HG02588 (cell line): ENCODE measurements around the gene CCDC74A.
"Not testable (repeated sequence)": the region's sequence is repeated elsewhere in the genome, so short reads cannot be mapped to it uniquely, and the experiment has no call there.

Experiments used
- ATAC-seq: cut with Tn5 transposase; IDR thresholded peaks from one replicate; pipeline ENCODE4 v1.9.1; 2021; ENCODE audit warnings: mild to moderate bottlenecking, moderate library complexity; ENCODE audit not compliant: unreplicated experiment

The CCDC74A gene

GRCh38 chr2:131498321-131498973 lies 29.2 kb upstream of the CCDC74A start:
- peak; percentile 98 for ATAC-seq

GRCh38 chr2:131503587-131503986 lies 24.1 kb upstream of the CCDC74A start:
- not testable (repeated sequence) for ATAC-seq

DNA sequence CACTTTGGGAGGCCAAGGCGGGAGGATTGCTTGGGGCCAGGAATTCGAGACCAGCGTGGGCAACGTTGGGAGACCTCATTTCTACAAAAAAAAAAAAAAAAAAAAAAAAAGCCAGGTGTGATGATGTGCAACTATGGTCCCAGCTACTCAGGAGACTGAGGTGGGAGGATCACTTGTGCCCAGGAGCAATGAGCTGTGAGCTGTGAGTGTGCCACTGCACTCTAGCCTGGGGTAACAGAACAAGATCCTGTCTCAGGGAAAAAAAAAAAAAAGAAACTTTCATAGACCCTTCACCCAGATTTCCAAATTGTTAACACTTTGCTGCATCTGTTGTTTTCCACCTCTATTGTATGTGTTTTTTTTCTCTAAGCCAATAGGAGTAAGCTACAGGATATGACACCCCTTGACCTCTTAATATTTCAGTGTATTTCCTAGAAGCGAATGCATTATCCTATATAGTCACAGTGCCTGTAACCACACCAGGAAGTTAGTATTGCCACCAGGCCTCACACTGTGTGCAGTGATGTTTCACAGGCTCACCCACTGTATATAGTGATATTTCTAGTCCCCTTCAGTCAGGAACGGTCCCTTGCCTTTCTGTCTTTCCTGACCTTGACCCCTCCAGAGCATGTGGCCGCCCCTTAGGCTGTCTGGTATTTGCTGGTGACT lies 23.5 kb upstream of the CCDC74A start:
- not testable (repeated sequence) for ATAC-seq

DNA sequence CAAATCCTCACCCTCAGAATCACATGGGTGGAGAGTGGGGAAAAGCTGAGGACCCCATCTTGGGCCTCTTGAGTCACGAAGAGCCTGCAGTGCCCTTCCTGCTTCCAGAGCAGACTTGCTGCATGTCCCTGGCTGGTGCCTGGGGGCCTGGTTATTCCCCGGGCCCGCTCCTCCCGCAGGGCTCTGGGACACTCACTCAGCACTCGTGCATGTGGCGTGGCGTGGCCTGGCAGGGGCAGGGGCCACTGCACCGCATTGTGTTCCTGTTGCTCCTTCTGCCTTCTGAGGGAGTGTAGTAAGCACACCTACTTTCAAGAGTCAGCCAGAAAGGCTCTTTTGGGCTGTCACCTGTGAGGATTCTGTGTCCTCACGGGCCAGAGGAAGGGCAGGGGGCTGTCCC lies 18.1 kb upstream of the CCDC74A start:
- ATAC-seq: no peak

- ATAC-seq: not testable (repeated sequence)
Observed at GRCh38 chr2:131511291-131511968, 16.3 kb upstream of the CCDC74A start.

- not testable (repeated sequence) for ATAC-seq
Observed at GRCh38 chr2:131511969-131512870, 15.5 kb upstream of the CCDC74A start.

DNA sequence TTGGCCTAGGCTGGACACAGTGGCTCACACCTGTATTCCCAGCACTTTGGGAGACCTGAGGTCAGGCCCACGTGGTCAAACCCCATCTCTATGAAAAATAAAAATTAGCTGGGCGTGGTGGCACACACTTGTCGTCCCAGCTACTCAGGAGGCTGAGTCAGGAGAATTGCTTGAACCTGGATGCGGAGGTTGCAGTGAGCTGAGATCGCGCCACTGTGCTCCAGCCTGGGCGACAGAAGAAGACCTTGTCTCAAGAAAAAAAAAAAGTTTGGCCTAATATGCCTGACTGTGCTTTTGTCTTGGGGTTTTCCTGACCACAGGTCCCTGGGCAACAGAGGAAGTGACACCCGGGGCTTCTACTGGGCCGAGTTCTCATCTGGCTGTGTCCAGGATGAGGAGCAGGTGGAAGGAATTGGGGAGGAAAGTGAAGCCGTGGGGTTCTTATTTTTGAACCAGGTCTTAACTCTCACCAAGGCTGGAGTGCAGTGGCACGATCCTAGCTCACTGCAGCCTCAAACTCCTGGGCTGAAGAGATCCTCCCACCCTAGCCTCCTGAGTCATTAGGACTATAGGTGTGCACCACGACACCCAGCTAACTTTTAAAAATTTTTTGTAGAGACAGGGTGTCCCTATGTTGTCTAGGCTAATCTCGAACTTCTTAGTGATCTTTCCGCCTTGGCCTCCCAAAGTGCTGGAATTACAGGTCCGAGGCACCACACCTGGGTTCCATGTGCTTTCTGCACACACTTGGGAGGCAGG lies 13.1 kb upstream of the CCDC74A start:
- ATAC-seq: peak; percentile 80

DNA sequence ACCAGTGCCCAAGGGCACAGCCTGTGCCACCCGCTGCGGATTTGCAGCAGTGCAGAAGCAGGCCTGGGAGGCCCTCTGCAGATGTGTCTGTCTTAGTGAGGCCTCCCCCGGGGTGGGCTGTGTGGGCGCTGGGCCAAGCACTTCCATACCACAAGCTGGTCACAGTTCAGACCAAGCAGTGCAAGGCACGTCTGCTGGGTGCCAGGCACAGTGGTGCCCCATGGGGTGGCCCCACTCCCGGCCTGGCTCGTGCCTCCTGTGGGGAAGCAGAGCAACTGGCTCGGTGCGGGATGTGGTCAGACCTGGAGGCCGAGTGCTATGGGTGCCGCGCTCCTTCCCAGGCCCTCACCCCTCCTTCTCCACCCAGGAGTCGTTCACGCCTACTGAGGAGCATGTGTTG lies 12.5 kb upstream of the CCDC74A start:
- not testable (repeated sequence) for ATAC-seq

DNA sequence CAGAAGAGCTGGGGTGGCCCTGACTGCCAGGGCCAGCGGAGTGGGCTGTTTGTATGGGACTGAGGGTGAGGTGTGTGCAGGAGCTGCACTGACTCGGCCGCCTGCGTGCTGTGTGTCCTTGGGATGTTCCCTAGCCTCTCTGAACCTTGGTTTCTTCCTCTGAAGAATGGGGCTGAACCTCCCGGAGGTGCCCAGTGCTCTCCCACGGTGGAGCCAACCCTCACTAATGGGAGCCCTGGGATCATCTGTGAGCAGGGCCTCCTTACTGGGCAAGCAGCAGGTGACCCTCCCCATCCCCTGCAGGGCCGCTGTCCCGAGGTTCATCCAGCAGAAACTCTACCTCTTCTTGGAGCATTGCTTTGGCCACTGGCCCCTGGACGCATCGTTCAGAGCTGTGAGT lies 11.7 kb upstream of the CCDC74A start:
- no peak for ATAC-seq

DNA sequence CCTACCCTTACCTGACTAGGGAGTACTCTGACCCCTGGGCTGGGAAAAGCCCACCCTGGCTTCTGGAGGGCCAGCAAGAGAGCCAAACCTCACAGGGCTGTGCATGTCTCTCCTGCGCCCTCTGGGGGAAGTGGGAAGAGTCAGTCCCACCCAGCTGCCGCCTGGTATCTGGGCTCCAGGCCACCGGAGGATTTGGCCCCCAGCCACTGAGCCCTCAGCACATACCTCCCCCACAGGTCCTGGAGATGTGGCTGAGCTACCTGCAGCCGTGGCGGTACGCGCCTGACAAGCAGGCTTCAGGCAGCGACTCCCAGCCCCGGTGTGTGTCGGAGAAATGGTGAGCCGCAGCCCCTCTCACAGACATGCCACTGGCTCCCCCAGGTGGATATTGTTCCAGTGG lies 11.1 kb upstream of the CCDC74A start:
- not testable (repeated sequence) for ATAC-seq

DNA sequence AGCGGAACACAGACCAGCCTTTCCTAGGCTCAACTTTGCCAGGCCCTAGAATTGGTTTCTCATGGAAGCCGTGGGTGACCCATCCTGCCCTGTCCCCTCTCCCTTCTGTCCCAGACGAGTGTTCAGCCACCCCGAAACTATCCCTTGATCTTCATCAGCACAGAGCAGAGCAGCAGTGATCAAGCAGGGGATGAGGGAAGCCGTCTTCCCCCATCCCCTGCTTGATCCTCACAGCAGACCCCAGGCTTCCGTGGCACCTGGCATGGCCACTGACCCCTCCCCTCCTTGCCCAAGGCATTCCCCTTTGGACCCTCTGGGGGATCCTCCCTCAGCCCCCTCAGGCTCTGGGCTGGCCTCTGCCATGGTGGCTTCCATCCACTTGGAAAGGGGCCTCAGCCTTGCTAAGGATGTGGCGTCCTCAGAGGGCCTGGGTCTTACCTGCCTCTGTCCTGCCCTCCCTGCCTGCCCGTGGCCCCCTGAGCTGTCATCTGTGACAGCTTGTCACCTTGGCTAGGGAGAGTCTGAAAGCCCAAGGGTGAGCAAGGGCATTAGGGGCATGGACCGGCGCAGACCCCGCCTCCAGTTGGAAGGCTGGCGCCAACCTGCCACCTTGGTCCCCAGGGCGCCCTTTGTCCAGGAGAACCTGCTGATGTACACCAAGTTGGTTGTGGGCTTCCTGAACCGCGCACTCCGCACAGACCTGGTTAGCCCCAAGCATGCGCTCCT lies 10.4 kb upstream of the CCDC74A start:
- ATAC-seq: no peak

DNA sequence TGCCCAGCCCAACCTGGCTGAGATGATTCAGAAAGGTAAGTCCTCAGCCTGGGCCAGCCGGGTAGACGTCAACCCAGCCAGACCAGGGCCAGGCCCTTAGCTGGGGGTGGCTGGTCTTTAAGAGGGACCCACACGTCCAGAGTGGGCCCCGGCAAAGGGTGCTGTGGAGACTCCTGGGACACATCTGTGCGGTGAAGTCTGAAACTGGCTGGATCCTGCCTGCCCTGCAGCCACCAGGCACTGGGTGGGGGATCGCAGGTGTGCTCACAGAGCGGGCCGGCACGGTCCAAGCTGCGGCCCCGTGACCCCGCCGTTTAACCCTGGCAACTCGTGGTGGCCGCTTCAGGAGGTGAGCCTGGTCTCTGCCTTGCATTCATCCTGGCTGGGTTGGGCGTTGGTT lies 9.8 kb upstream of the CCDC74A start:
- not testable (repeated sequence) for ATAC-seq

- ATAC-seq: not testable (repeated sequence)
Observed at GRCh38 chr2:131518531-131518930, 9.2 kb upstream of the CCDC74A start.

DNA sequence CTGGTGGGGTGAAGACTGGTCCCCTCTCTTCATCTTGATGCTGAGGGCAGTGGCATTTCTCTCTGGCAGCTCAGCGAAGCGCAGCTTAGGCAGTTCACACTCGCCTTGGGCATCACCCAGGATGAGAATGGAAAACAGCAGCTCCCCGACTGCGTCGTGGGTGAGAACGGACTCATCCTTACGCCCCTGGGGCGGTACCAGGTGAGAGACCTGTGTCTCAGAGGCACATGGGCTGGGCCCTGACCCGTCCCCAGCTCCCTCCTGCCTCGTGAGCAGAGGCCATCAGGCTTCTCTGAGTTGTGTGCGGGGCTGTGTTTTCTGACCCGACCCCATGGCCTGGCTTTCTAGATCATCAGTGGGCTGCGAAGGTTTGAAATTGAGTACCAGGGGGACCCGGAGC lies 8.2 kb upstream of the CCDC74A start:
- no peak for ATAC-seq

- ATAC-seq: not testable (repeated sequence)
Observed at GRCh38 chr2:131519871-131520470, 7.7 kb upstream of the CCDC74A start.

- no peak for ATAC-seq
Observed at GRCh38 chr2:131520526-131520925, 7.2 kb upstream of the CCDC74A start.

- ATAC-seq: not testable (repeated sequence)
Observed at GRCh38 chr2:131521524-131521923, 6.2 kb upstream of the CCDC74A start.

DNA sequence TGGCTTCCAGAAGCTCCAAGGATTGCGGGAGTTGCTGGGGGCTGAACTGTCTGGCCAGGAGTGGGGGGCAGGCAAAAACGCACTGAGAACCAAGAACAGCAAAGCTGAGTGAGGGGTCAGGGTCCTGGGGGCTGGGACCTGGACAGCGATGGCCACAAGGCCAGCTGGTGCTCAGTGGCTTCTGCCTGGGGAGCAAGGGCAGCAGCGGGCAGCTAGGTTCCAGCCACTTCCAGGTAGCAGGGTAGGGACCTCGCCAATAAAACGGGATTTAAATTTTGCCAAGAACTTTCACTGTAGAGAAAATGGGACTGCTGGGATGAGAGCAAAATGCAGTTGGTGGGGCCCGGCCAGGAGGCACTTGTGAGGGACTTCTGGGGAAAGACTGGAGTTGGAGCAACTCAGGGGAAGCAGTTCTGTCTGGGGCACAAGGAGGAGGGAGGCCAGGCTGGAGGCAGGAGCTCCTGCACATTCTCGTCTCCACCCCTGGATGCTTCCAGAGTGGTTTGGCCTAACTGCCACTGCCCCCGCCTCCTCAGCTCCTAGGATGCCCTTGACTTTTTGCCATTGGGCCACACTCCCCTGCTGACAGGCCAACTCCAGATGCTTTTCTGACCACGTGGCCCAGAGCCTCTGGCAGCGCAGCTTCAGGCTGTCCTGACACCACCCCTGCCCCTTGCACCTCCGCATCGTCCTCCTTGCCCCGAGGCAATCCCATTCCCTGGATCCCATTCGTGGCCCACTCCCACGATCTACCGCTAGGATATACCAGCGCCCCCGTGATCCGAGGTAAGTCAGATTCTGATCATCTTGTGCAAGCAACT lies 5.5 kb upstream of the CCDC74A start:
- no peak for ATAC-seq
